Lung (tissue), 12 donors: Measurements from ENCODE around the gene RASL10A. TPM values are rescaled to one million over a fixed set of nuclear protein-coding genes. Genes with fewer than 3 reads are reported as not detected.

Experiments
- ATAC-seq: fragments of 200-7000 bp; cut with Tn5 transposase; one replicate; pipeline ENCODE4 v1.9.1; 2020; ENCODE audit warnings: moderate number of reproducible peaks; ENCODE audit not compliant: insufficient read depth, low FRiP score
- DNase-seq, 3 donors: peaks; one replicate each; pipeline ENCODE4 v3.0.0-alpha.2; 2013 to 2017
- H3K27ac ChIP-seq, 2 donors: one replicate each; pipeline ENCODE4 v1.5.1; 2013; ENCODE audit warnings: mild to moderate bottlenecking in 2 of 2, moderate library complexity in 2 of 2, control low read depth in 1 of 2, inconsistent platforms in 1 of 2, low read depth in 1 of 2, low read length in 1 of 2
- H3K27me3 ChIP-seq, 3 donors: one replicate each; pipeline ENCODE4 v1.5.1; 2013; ENCODE audit warnings: low read length in 2 of 3; ENCODE audit not compliant: control insufficient read depth in 3 of 3, insufficient read depth in 3 of 3
- H3K36me3 ChIP-seq, 4 donors: one replicate each; pipeline ENCODE4 v1.5.1; 2013; ENCODE audit warnings: low read length in 4 of 4, mild to moderate bottlenecking in 1 of 4, moderate library complexity in 1 of 4; ENCODE audit not compliant: control insufficient read depth in 4 of 4, insufficient read depth in 4 of 4
- H3K4me1 ChIP-seq, 5 donors: one replicate each; pipeline ENCODE4 v1.5.1; 2013; ENCODE audit warnings: low read length in 5 of 5, mild to moderate bottlenecking in 2 of 5, moderate library complexity in 1 of 5; ENCODE audit not compliant: control insufficient read depth in 5 of 5, insufficient read depth in 5 of 5
- H3K4me3 ChIP-seq: one replicate; pipeline ENCODE4 v1.5.1; 2013; ENCODE audit warnings: mild to moderate bottlenecking, control low read depth, moderate library complexity
- H3K9ac ChIP-seq, 2 donors: one replicate each; pipeline ENCODE4 v1.5.1; 2013; ENCODE audit warnings: low read length in 2 of 2, control low read depth in 1 of 2; ENCODE audit not compliant: insufficient read depth in 1 of 2
- H3K9me3 ChIP-seq, 4 donors: one replicate each; pipeline ENCODE4 v1.5.1; 2013; ENCODE audit warnings: low read length in 3 of 4, mild to moderate bottlenecking in 1 of 4, moderate library complexity in 1 of 4; ENCODE audit not compliant: control insufficient read depth in 4 of 4, insufficient read depth in 3 of 4
- CTCF ChIP-seq: IDR thresholded peaks from 2 replicates; pipeline ENCODE4 v1.5.1; 2012; ENCODE audit warnings: mild to moderate bottlenecking; ENCODE audit errors: control extremely low read depth, extremely low read depth
- WGBS, 2 donors: extraction: QIAGEN DNeasy Blood & Tissue Kit; methylation state at CpG; one replicate each; pipeline ENCODE4 v1.1.7; 2013; 5-methylcytosine and 5-hydroxymethylcytosine counted together
- polyA plus RNA-seq, 2 donors: library from polyadenylated mRNA; stranded (reverse); fragments of 200-250 nt; gene quantifications; one replicate each; pipeline ENCODE4 v1.2.1, GENCODE V29; 2013
- total RNA-seq, 2 donors: library from RNA; depleted of rRNA in 1 of 2; stranded (reverse); fragments of >200 nt in 1 of 2; gene quantifications; one replicate each; pipeline ENCODE4 v1.2.1, GENCODE V29; 2014 to 2021
- donor health status: control.
- donor health status: control.
- donor health status: Bipolar disorder and iron deficiency.
- donor health status: healthy.
- donor health status: DM: yes; HTN: yes; CAD: no.

Gene RASL10A
- total and polyA plus RNA-seq, 4 donors: 0.71 to 3.3 (median 2.0) TPM; not detected in 1

DNA sequence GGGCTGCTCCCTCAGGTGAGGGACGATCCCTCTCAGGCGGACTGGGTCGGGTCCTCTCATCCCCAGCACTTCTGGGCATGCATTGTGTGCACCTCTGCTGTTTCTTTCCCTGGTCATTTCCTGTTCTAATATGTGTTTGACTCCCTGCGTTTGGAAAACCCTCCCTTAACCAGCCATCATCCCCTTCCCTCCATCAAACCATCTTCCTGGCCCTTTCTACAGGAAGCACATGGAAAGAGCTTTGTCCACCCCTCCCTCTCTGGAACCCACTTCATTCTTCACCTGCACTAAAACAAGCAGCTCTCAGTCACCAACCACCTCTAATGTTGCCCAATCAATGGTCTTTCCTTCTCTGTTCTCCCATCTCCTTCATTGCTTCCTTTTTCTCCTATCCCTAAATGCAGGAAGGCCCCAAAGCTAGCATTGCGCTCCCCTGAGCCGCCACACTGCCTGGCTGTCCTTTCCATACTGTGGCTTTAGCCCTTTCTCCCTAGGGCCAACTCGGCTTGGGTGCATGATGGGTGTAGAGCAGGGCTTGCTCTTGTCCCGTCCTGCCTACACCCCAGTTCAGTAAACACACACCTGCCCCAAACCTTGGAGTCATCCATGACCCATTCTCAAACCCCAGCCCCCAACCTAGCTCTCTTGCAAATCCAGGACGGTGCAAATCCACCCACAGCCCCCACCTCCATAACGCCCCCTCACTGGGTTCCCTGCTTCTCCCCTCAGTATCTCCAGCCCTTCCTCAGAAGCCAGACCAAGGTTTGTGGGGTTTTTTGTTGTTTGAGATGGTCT is 14.5 kb downstream of the RASL10A start:
- Histone ChIP-seq H3K27ac (no peak overlapping the region), H3K9ac (no peak overlapping the region), H3K27me3 (no peaks in the 10 kb centered on the region), H3K4me1 (peaks cover 0 to 7% (median 0%) of the 10 kb centered on the region in 5 donors), H3K4me3 (no peak overlapping the region), H3K9me3 (no peaks in the 10 kb centered on the region), H3K36me3 (peaks cover 35 to 41% (median 38%) of the 10 kb centered on the region in 4 donors)
- no peak for TF ChIP-seq CTCF
- 77% methylated on average over 10 of the region's 10 CpGs for WGBS, 2 donors
- DNase-seq (no peak), ATAC-seq (no peak)

DNA sequence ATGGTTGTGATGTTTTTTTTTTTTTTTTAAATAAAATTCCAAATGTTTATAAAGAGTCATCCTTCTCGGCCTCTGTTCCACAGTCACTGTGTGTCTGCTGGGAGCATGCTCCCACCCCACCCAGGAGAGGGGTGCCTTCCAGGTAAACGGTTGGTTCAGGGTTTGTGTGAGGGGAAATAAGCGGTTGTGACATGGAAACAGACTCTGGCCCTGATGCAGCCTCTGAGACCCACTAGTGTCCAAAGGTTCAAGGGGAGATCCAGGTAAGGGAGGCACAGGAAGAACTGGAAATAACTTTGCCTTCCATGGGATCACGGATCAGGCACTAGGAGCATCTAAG is 15.1 kb downstream of the RASL10A start:
- Histone ChIP-seq H3K4me1 (peaks cover 0 to 7% (median 0%) of the 10 kb centered on the region in 5 donors), H3K27me3 (no peaks in the 10 kb centered on the region), H3K4me3 (no peak overlapping the region), H3K27ac (no peak overlapping the region), H3K9ac (no peak overlapping the region), H3K36me3 (peaks cover 41 to 46% (median 43%) of the 10 kb centered on the region in 4 donors), H3K9me3 (no peaks in the 10 kb centered on the region)
- no peak for ATAC-seq
- TF ChIP-seq CTCF: no peak
- DNase-seq: no peak
- WGBS, 2 donors: 70 to 76% methylated on average over 4 of the region's 4 CpGs

DNA sequence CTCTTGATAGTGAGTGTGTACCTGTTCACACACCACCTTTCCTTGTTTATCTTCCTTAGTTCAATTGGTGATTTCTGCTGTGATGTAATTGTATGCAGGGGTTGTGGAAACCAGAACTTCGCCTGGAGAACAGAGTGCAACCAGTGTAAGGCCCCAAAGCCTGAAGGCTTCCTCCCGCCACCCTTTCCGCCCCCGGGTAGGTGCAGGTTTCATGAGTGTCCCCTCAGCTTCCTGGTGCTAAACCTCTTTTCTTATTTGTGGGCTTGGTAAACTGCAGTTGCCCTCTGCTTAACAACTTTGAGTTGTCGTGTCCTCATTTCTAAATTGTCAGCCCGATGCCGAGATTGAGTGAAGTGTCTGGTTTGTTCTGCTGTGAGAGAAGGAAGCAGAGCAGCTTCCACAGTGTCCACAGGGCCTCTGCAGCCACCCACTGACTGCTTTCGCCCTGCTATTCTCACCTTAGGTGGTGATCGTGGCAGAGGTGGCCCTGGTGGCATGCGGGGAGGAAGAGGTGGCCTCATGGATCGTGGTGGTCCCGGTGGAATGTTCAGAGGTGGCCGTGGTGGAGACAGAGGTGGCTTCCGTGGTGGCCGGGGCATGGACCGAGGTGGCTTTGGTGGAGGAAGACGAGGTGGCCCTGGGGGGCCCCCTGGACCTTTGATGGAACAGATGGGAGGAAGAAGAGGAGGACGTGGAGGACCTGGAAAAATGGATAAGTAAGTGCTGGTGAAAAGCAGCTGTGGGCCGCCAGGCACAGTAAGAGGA is 16.2 kb downstream of the RASL10A start:
- DNase-seq: no peak
- no peaks in the 10 kb centered on the region for H3K9me3 ChIP-seq
- H3K4me3 ChIP-seq: no peak overlapping the region
- no peaks in the 10 kb centered on the region for H3K27me3 ChIP-seq
- no peak for TF ChIP-seq CTCF
- no peak for ATAC-seq
- peaks cover 41 to 54% (median 49%) of the 10 kb centered on the region in 4 donors for H3K36me3 ChIP-seq
- no peak overlapping the region for H3K27ac ChIP-seq
- no peak overlapping the region for H3K9ac ChIP-seq
- H3K4me1 ChIP-seq: peaks cover 0 to 7% (median 0%) of the 10 kb centered on the region in 5 donors
- 91 to 92% methylated on average over 19 of the region's 19 CpGs for whole genome bisulfite sequencing, 2 donors
